ENCODE measurements around the gene PACRG.
"Not testable (repeated sequence)": the region's sequence is repeated elsewhere in the genome, so short reads cannot be mapped to it uniquely, and the experiment has no call there.

The PACRG gene

GRCh38 chr6:163314791-163315470 lies 587.2 kb downstream of the PACRG start:
- DNase-seq (ENCODE audit: low read depth), result no peak

- DNase-seq (ENCODE audit: low read depth), result not testable (repeated sequence)
Measured at GRCh38 chr6:163316866-163317495, 589.2 kb downstream of the PACRG start.

DNA sequence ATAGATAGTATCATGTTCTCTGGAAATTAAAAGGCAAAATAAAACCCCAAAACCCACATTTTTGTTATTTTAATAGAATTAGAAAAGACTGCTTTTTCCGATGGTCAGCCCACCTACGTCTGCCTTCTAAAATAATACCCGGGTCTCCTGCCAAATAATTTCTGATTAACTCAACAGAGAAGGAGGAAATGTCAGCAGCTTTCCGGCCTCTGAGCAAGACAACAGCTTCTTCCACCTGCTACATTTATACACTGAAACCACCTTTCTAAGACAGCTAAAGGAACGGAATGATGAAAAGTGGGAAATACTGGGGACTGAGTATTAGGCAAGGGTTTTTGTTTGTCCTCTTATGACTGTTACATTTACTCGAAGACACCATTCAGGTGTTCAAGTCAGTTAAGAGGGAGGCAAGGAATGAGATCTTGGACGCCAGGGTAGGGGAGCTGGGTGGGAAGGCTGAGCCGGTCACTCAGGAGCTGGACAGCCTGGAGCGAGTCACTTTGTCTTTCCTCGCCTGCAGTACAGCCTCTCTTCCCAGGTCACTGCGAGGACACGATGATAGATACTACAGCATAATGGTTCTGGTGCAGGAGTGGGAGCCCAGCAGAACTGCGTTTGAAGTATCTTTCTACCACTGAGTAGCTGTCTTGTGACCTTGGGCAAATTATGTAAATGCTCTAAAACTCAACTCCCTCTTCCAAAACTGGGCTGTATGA lies 590.5 kb downstream of the PACRG start:
- no peak for DNase-seq (ENCODE audit: low read depth)

DNA sequence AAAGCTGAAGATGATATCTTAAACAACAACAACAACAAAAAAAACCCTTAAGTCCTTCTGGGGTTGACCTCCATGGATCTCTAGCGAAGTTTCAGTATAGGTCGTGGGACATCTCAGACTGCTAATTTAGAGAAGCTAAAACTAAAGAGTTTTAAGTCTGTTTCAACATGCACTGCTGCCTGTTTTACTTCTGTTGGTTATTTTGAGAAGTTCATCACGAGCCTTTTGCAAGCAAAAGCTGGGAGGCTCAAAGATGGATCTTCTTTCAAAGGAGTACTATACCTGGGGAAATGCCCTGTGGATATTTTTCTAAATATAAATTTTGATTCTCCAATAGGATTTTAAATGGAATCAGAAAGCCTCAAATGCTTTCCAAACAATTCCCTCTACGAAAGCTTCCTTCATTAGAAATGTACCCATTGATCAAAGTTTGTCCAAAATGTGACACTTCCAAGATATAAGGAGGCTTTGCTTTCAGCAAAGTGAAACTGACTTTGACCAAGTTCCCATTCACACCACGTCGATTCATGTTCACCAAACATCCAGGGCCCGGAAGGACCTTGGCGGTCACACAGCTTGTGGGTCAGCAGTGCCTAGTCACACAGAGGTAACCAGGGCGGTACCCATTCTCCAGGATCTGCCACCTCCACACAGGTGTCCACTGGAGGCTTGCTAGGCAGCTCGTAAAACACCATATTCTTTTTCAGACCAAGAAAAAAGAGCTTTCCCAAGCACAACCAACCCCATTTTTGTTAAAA lies 592.0 kb downstream of the PACRG start:
- DNase-seq (ENCODE audit: low read depth), result no peak

- no peak for DNase-seq (ENCODE audit: low read depth)
Measured at GRCh38 chr6:163320402-163320801, 592.6 kb downstream of the PACRG start.

DNA sequence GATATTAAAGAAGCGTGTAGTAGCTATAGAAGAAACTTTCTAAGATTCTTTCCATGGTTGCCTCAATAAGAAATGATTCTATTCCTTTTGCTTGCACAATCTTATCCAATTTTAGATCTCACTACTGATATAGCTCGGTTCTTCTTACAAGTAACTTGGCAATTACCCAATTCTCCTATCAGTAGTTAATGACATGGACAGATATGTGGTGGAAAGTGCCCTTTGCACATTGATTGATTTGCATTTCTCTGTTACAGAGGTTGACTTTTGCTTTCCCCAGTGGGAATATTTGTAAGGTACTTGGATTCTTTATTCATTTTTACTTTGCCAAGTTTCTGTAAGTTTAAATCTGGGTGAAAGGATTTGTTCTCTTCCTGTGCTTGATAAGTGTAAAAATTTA lies 593.0 kb downstream of the PACRG start:
- DNase-seq (ENCODE audit: low read depth), result no peak

- no peak for DNase-seq (ENCODE audit: low read depth)
Measured at GRCh38 chr6:163321717-163322116, 593.9 kb downstream of the PACRG start.

- DNase-seq (ENCODE audit: low read depth), result no peak
Measured at GRCh38 chr6:163323274-163323673, 595.5 kb downstream of the PACRG start.

DNA sequence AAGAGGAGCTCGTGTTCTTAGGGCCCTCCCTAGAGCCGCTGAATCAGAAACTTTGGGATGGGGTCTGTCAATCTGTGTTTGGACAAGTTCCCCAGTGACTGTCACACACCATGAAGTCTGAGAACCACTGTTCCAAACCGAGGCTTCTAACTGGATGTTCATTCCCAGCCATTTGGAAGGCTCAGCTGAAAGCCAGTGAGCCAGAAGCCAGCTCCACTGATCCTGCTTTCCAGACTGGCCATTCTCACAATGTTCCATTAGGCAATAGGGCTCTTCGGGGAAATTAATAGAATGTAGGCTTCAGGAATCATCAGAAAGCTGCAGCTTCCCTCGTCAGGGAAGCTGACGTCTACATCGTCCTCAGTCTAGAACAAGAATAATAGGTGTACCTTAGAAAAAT lies 595.9 kb downstream of the PACRG start:
- DNase-seq (ENCODE audit: low read depth), result no peak

DNA sequence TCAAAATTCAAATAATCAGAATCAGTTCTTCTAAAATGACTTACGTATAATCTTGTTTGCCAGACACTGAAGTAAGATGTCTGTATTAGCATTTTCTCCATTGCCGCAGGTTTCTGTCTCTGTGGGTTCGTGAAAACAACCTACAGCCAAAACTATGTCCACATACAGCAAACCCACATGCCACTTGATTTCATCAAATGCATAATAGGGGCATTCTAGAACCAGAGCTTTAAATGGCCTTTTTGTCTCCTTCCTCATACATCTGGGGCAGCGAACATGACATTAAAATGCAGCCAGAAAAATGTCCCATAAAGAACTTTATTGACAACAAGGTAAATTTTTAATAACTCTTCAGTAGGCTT lies 596.5 kb downstream of the PACRG start:
- no peak for DNase-seq (ENCODE audit: low read depth)

DNA sequence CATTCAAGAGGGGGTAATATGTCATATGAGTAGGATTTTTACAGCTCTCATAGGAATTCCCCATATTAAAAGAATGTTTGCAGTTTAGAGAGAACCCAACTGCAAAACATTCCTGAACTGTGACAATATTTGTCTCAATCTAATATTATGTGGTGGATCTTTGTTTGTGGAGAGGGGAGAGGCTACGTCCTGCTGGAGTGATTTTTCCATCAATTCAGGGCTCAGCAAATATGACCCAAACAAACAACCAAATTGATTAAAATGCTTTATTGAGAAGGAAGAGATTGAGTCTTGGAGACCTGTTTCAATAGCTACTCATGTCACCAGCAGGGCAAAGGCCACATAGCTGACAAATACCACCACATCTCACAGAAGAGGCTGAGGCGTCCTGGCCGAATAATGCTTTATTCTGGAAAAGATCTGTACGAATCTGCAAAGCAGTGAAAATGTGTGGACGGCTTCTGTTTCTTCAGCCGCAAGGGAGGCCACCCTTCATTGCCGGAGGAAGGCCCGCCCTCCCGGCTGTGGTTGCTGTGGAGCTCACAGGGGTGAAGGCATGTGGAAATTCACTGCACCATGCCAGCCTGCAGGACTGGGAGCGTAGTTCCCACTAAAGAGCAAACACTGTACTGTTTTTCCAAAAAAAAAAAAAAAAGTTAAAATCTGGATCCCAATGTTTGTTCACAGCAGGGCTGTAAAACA lies 597.1 kb downstream of the PACRG start:
- no peak for DNase-seq (ENCODE audit: low read depth)

- no peak for DNase-seq (ENCODE audit: low read depth)
Measured at GRCh38 chr6:163325390-163325784, 597.6 kb downstream of the PACRG start.

GRCh38 chr6:163327165-163327880 lies 599.5 kb downstream of the PACRG start:
- no peak for DNase-seq (ENCODE audit: low read depth)

DNA sequence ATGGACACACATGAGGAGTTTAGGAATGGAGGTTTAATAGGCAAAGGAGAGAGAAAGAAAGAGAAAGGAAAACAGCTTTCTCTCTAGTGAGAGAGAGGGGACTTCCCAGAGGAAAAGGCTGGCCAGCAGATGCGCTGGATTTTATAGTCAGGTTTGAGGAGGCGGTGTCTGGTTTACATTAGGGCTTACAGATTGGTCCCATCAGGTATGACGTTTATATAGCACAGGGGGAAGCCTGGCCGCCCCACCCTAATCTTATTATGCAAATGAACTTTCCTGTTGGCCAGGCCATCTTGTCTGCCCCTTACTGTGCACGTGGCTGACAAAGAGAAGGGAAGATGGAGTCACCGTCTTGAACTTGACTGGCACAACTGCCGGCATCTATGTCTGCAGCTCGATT lies 600.1 kb downstream of the PACRG start:
- no peak for DNase-seq (ENCODE audit: low read depth)

DNA sequence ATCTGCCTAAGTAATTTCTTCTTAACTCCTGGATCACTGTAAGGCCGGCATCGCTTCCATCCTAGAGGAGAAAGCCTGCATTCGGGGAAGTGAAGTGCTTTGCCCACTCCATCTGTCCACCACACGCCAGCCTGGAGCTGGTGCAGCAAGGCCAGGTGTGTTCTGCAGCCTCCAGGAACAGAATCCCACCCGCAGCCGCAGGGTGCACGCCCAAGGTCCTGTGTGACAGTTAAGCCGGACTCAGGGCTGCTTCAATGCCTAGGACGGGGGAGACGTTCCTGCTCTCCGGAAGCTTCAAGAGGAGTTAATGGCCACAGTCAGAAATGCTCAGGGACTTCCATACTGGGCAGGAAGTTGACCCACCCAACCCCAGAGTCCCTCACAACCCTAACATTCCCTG lies 600.6 kb downstream of the PACRG start:
- no peak for DNase-seq (ENCODE audit: low read depth)

GRCh38 chr6:163329991-163330390 lies 602.2 kb downstream of the PACRG start:
- DNase-seq (ENCODE audit: low read depth), result no peak

DNA sequence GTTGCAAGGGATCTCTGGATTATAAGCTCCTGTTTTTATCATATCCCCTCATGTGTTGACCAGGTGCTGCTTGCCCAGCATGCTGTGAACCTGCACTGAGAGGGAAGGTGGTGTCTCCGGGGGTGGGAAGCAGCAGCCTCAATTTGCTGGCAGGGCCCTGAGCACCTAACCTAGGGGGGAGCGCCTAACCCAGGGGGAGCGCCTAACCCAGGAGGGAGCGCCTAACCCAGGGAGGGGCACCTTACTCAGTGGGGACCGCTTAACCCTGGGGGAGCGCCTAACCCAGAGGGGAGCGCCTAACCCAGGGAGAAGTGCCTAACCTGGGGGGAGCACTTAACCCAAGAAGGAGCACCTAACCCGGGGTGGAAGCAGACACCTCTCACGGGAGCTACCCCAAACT lies 603.5 kb downstream of the PACRG start:
- DNase-seq (ENCODE audit: low read depth), result no peak

DNA sequence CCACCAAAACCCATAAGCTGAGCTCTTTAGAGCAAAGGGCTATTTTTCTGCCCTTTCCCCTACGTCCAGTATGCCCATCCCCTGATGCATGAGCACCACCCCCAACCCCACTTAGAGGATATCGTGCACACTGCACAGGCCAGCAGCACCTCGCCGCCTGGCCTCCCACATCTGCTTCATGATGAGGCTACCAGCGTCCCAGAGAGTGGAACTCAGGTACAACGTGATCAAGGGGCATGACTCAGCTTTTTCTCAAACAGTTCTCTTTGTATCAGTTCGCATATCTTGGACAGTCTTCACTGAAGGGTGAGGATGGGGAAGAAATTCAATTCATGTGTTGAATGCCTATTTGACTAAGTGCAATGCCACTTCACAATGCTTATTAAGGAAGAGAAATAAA lies 604.8 kb downstream of the PACRG start:
- DNase-seq (ENCODE audit: low read depth), result no peak

DNA sequence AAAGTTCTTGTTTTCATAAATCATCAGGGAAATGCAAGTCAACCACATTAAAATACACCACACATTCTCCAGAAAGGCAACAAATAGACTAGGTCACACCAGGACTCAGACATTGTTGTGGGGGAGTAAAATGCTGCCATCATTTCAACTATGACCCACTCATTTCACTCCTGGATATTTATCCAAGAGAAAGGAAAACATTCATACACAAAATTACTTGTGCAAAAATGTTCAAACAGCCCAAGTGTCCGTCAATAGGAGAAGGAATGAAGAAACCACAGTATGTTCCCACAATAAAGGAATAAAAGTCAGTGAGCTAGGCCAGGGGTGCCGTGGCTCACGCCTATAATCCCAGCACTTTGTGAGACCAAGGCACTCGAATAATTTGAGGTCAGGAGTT lies 605.3 kb downstream of the PACRG start:
- DNase-seq (ENCODE audit: low read depth), result no peak

GRCh38 chr6:163333701-163334663 lies 606.2 kb downstream of the PACRG start:
- DNase-seq (ENCODE audit: low read depth), result no peak
